ENCODE measurements around the gene NAT8L. TPM values are rescaled to one million over a fixed set of nuclear protein-coding genes. Genes with fewer than 3 reads are reported as not detected.

The NAT8L gene
- total RNA-seq, 1 donor from 2014 or later = 14.9 TPM

DNA sequence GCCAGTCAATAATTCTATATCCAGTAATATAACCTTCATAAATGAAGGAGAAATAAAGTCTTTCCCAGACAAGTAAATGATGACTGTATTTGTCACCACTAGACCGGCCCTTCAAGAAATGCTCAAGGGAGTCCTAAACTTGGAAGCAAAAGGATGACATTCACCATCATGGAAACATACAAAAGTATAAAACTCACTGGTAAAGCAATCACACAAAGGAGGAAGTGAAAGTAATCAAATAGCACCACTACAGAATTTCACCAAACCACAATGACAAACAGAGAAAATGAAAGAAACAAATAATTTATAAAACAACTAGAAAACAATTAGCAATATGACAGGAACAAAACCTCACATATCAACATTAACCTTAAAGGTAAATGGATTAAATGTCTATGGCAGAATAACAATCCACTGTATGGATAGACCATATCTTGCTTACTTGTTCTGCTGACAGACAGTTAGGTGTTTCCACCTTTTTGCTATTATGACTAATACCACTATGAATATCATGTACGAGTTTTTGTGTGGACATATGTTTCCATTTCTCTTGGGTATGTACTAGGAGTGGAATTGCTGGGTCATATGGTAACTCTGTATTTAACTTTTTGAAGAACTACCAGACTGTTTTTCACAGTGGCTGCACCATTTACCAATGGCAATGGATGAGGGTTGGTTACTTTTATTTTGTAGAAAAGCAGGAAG is 44.9 kb downstream of the NAT8L start:
- Mint-ChIP-seq H3K27ac (no peak overlapping the region), H3K4me3 (no peak overlapping the region), H3K4me1 (ENCODE audit: unreplicated experiment) (no peaks in the 10 kb centered on the region), H3K27me3 (peaks cover 4% of the 10 kb centered on the region), H3K9me3 (peaks cover 6% of the 10 kb centered on the region), H3K36me3 (no peaks in the 10 kb centered on the region)
- DNase-seq (ENCODE audit: extremely low spot score, unreplicated experiment) = no peak
- TF ChIP-seq, protein P1, sequence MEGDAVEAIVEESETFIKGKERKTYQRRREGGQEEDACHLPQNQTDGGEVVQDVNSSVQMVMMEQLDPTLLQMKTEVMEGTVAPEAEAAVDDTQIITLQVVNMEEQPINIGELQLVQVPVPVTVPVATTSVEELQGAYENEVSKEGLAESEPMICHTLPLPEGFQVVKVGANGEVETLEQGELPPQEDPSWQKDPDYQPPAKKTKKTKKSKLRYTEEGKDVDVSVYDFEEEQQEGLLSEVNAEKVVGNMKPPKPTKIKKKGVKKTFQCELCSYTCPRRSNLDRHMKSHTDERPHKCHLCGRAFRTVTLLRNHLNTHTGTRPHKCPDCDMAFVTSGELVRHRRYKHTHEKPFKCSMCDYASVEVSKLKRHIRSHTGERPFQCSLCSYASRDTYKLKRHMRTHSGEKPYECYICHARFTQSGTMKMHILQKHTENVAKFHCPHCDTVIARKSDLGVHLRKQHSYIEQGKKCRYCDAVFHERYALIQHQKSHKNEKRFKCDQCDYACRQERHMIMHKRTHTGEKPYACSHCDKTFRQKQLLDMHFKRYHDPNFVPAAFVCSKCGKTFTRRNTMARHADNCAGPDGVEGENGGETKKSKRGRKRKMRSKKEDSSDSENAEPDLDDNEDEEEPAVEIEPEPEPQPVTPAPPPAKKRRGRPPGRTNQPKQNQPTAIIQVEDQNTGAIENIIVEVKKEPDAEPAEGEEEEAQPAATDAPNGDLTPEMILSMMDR (conservative IDR thresholded peaks at IDR 0.05) = no peak

GRCh38 chr4:2104556-2105345 is 45.6 kb downstream of the NAT8L start:
- H3K27ac Mint-ChIP-seq = no peak overlapping the region
- no peak overlapping the region for H3K4me3 Mint-ChIP-seq
- DNase-seq (ENCODE audit: extremely low spot score, unreplicated experiment) = no peak
- no peaks in the 10 kb centered on the region for H3K4me1 Mint-ChIP-seq (ENCODE audit: unreplicated experiment)
- peaks cover 6% of the 10 kb centered on the region for H3K9me3 Mint-ChIP-seq
- TF ChIP-seq, protein P1 (conservative IDR thresholded peaks at IDR 0.05) = no peak
- H3K36me3 Mint-ChIP-seq = no peaks in the 10 kb centered on the region
- H3K27me3 Mint-ChIP-seq = peaks cover 8% of the 10 kb centered on the region

- H3K27ac Mint-ChIP-seq = no peak overlapping the region
- peaks cover 6% of the 10 kb centered on the region for H3K9me3 Mint-ChIP-seq
- no peak overlapping the region for H3K4me3 Mint-ChIP-seq
- no peaks in the 10 kb centered on the region for H3K4me1 Mint-ChIP-seq (ENCODE audit: unreplicated experiment)
- TF ChIP-seq, protein P1 (conservative IDR thresholded peaks at IDR 0.05) = no peak
- H3K36me3 Mint-ChIP-seq = no peaks in the 10 kb centered on the region
- peaks cover 14% of the 10 kb centered on the region for H3K27me3 Mint-ChIP-seq
- no peak for DNase-seq (ENCODE audit: extremely low spot score, unreplicated experiment)
Measured at GRCh38 chr4:2105559-2105958, 46.4 kb downstream of the NAT8L start.

DNA sequence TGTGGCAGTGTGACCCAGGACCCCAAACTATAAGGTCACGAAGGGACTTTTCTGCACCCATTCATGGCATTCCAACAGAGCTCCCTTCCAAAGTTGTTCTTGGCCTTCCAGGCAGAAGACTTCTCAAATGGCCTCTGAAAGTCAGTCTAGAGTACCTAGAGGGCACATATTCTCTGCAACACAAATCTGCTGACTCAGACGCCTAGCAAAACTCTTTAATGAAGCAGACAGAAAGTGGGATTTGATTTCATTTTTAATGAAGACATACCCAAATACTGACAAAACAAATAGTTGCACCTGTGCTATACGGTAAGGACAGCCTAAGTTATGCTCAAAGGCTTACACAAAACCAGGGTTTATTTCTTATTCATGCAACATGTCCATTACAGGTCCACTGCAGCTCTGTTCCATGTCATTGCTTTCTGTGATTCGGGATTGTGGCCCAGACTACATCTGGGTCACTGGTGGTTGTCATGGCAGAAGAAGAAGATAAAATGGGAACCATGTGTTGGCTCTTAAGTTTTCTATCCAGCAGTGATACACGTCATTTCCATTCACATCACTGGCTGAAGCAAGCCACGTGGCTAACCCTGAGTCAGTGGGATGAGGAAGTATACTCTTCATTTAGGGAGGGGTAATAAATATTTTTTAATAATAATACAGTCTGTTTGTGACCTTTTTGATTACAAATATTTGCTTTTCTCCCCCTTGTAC is 57.7 kb downstream of the NAT8L start:
- Mint-ChIP-seq H3K4me3 (no peak overlapping the region), H3K36me3 (no peaks in the 10 kb centered on the region), H3K9me3 (no peaks in the 10 kb centered on the region), H3K4me1 (ENCODE audit: unreplicated experiment) (no peaks in the 10 kb centered on the region), H3K27ac (no peak overlapping the region), H3K27me3 (no peaks in the 10 kb centered on the region)
- no peak for DNase-seq (ENCODE audit: extremely low spot score, unreplicated experiment)
- TF ChIP-seq, protein P1 (conservative IDR thresholded peaks at IDR 0.05) = no peak

Other genes with a start within 250 kb of the NAT8L start
- gene LETM1, start 203.2 kb upstream of the NAT8L start, total RNA-seq (ENCODE audit: low replicate concordance) = 61.1 and 64.3 TPM in 2 replicates
- 70.6 and 156 TPM in 2 replicates for gene NSD2, start 187.9 kb upstream of the NAT8L start, total RNA-seq (ENCODE audit: low replicate concordance)
- 42.2 and 44.8 TPM in 2 replicates for gene NELFA, start 50.4 kb upstream of the NAT8L start, total RNA-seq (ENCODE audit: low replicate concordance)
- gene HAUS3, start 182.8 kb downstream of the NAT8L start, total RNA-seq (ENCODE audit: low replicate concordance) = 12.3 and 19.7 TPM in 2 replicates
- gene POLN, start 182.8 kb downstream of the NAT8L start, total RNA-seq (ENCODE audit: low replicate concordance) = 4.1 and 4.3 TPM in 2 replicates
- 59.8 and 79.9 TPM in 2 replicates for gene MXD4, start 202.8 kb downstream of the NAT8L start, total RNA-seq (ENCODE audit: low replicate concordance)